ENCODE data around the gene SPAG17. TPM values are rescaled to one million over a fixed set of nuclear protein-coding genes. Genes with fewer than 3 reads are reported as not detected.

SPAG17 gene
- total RNA-seq, 2 donors from 2014 or later, result not detected

GRCh38 chr1:118110580-118110979 is 74.4 kb downstream of the SPAG17 start:
- no peaks in the 10 kb centered on the region for H3K4me1 ChIP-seq
- H3K27ac ChIP-seq, result no peak overlapping the region
- H3K27me3 ChIP-seq, result no peaks in the 10 kb centered on the region
- H3K4me3 ChIP-seq, result no peak overlapping the region
- TF ChIP-seq, protein P1, sequence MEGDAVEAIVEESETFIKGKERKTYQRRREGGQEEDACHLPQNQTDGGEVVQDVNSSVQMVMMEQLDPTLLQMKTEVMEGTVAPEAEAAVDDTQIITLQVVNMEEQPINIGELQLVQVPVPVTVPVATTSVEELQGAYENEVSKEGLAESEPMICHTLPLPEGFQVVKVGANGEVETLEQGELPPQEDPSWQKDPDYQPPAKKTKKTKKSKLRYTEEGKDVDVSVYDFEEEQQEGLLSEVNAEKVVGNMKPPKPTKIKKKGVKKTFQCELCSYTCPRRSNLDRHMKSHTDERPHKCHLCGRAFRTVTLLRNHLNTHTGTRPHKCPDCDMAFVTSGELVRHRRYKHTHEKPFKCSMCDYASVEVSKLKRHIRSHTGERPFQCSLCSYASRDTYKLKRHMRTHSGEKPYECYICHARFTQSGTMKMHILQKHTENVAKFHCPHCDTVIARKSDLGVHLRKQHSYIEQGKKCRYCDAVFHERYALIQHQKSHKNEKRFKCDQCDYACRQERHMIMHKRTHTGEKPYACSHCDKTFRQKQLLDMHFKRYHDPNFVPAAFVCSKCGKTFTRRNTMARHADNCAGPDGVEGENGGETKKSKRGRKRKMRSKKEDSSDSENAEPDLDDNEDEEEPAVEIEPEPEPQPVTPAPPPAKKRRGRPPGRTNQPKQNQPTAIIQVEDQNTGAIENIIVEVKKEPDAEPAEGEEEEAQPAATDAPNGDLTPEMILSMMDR (IDR thresholded peaks at IDR 0.05), result no peak
- no peaks in the 10 kb centered on the region for H3K36me3 ChIP-seq
- no peaks in the 10 kb centered on the region for H3K9me3 ChIP-seq
- intact Hi-C loops (cut with DNase I), result no loop called here
- H3K9ac ChIP-seq (ENCODE audit: low read depth in 2 of 2, low read length in 2 of 2), result no peak overlapping the region
- no peak for DNase-seq

DNA sequence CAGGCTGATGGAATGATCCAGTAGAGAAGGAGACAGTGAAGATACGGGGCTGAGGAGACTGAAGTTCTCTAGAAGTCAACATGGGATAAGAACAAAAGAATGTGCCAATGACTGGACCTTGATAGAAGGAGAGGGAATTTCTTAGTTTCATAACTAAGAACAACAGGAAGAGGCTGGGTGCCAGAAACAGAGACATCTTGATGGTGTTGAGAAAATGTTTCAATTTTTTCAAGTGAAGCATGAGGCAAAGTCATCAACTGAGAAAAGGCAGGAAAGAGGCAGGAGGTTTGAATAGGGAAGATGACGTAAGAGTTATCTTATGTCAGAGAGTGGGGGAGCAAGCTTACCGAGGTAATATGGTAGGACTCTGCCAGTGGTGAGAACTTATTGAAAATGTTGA is 80.1 kb downstream of the SPAG17 start:
- Histone ChIP-seq H3K27ac (no peak overlapping the region), H3K9ac (ENCODE audit: low read depth in 2 of 2, low read length in 2 of 2) (no peak overlapping the region), H3K36me3 (no peaks in the 10 kb centered on the region), H3K4me3 (no peak overlapping the region), H3K9me3 (no peaks in the 10 kb centered on the region), H3K4me1 (peaks cover 4% of the 10 kb centered on the region), H3K27me3 (no peaks in the 10 kb centered on the region)
- no peak for DNase-seq
- intact Hi-C loops (cut with DNase I), result no loop called here
- TF ChIP-seq, protein P1 (IDR thresholded peaks at IDR 0.05), result no peak

DNA sequence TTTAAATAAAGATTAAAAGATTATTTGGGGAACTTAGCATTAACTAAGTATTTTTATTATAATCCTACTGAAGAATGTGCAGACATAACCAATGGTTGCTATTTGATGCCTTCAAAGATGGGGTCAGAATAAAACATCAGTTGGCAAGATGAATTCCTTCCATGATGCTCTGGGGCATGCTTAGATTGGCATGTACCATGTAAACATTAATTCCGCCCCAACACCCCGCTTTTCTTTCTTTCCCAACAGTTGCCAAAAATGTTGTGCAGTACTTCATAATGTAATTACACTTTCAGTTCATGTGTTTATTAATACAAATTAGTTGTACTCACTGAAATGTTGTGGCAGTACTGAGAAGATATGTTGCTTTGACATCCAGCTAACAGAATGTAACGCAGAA is 82.6 kb downstream of the SPAG17 start:
- Histone ChIP-seq H3K9ac (ENCODE audit: low read depth in 2 of 2, low read length in 2 of 2) (no peak overlapping the region), H3K9me3 (no peaks in the 10 kb centered on the region), H3K4me3 (no peak overlapping the region), H3K4me1 (peaks cover 4% of the 10 kb centered on the region), H3K27ac (no peak overlapping the region), H3K36me3 (no peaks in the 10 kb centered on the region), H3K27me3 (no peaks in the 10 kb centered on the region)
- TF ChIP-seq, protein P1 (IDR thresholded peaks at IDR 0.05), result no peak
- no peak for DNase-seq
- intact Hi-C loops (cut with DNase I), result no loop called here

DNA sequence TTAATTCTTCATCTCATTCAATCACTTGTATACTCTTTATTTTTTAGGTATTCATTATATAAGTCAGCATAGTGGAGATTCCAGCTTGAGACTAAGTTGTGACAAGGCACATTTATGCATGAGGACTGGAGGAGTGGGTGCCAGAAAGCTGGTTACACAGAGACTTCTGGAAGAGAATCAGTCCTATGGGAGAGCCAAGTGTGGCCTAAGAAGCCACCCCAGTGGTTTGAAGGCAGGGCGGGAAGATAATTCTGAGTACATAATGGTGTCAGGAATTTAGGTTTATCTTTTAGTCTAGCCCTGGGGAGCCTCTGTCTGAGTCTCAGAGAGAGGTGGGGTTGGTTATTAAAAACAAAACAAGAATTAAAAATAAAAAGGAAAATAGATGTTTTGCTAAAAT is 83.0 kb downstream of the SPAG17 start:
- DNase-seq, result no peak
- H3K4me3 ChIP-seq, result no peak overlapping the region
- TF ChIP-seq, protein P1 (IDR thresholded peaks at IDR 0.05), result no peak
- no peaks in the 10 kb centered on the region for H3K9me3 ChIP-seq
- H3K27me3 ChIP-seq, result no peaks in the 10 kb centered on the region
- H3K9ac ChIP-seq (ENCODE audit: low read depth in 2 of 2, low read length in 2 of 2), result no peak overlapping the region
- H3K36me3 ChIP-seq, result no peaks in the 10 kb centered on the region
- H3K27ac ChIP-seq, result no peak overlapping the region
- H3K4me1 ChIP-seq, result peaks cover 4% of the 10 kb centered on the region
- intact Hi-C loops (cut with DNase I), result no loop called here

- Histone ChIP-seq H3K4me1 (peaks cover 4% of the 10 kb centered on the region), H3K27me3 (no peaks in the 10 kb centered on the region), H3K27ac (no peak overlapping the region), H3K9ac (ENCODE audit: low read depth in 2 of 2, low read length in 2 of 2) (no peak overlapping the region), H3K9me3 (no peaks in the 10 kb centered on the region), H3K36me3 (no peaks in the 10 kb centered on the region), H3K4me3 (no peak overlapping the region)
- TF ChIP-seq, protein P1 (IDR thresholded peaks at IDR 0.05), result no peak
- intact Hi-C loops (cut with DNase I), result no loop called here
- DNase-seq, result no peak
Observed at GRCh38 chr1:118101515-118101844, 83.5 kb downstream of the SPAG17 start.

Data from colonic mucosa (tissue), 4 donors.